GM21360 (cell line): Measurements from ENCODE around the gene ZNF212.
"Not testable (repeated sequence)": the region's sequence is repeated elsewhere in the genome, so short reads cannot be mapped to it uniquely, and the experiment has no call there.

Source experiments
- ATAC-seq: cut with Tn5 transposase; IDR thresholded peaks from one replicate; pipeline ENCODE4 v1.9.1; 2021; ENCODE audit warnings: mild to moderate bottlenecking, moderate library complexity; ENCODE audit not compliant: unreplicated experiment

Gene ZNF212

DNA sequence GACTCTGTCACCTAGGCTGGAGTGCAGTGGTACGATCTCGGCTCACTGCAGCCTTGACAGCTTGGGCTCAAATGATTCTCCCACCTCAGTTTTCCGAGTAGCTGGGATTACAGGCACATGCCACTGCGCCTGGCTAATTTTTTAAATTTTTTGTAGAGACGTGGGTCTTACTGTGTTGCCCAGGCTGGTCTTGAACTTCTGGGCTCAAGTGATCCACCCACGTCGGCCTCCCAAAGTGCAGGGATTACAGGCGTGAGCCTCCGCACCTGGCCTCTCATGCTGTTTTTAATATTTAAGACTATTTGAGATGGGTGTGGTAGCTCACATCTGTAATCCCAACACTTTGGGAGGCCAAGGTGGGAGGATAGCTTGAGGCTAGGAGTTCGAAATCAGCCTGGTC, 12.1 kb downstream of the ZNF212 start:
- ATAC-seq, result not testable (repeated sequence)

GRCh38 chr7:149252378-149252777, 12.9 kb downstream of the ZNF212 start:
- no peak for ATAC-seq

GRCh38 chr7:149253665-149254064, 14.2 kb downstream of the ZNF212 start:
- ATAC-seq, result no peak

DNA sequence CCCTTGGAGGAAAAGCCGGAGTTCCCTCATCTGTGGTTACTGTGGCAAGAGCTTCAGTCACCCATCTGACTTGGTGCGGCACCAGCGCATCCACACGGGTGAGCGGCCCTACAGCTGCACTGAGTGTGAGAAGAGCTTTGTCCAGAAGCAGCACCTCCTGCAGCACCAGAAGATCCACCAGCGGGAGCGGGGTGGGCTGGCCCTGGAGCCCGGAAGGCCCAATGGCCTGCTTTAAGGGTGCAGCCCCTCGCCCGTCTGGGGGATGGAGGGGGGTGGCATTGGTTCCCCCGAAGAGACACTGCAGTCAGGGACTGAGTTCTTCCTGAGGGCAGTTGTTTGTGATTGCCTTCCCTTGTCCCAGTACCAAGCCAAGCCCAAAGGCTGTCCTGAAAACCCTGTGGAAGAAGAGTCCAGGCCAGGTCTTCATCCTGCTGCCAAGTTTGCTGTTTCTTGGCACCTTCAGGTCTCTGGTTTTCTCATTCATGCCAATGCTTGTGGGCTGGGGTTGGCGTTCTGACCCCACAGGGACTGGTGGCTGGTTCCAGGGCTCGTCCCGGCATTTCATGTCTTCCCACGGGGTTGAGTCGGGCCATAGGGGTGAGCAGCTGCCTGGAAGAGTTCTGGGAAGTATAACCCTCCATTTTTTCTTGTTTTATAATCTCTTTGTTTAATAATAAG, 14.9 kb downstream of the ZNF212 start:
- ATAC-seq, result no peak

DNA sequence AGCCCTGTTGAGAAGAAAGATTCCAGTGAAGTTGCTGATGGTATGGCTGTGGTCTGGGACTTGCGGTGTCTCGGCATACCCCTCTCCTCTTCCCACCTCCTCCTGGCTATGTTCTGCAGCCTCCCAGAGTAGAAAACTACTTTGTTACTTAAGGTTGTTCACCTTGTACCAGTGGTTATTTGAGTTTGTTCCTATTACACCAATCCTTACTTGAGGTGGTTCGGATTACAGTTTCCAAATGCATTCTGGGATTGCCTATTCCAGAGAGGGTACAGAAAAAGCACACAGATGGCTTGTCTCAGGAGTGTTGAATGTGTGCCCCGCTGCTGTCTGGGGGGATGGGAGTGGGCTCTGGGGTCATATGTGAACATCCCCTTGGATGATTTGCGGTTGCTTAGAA, 15.7 kb downstream of the ZNF212 start:
- ATAC-seq, result no peak

DNA sequence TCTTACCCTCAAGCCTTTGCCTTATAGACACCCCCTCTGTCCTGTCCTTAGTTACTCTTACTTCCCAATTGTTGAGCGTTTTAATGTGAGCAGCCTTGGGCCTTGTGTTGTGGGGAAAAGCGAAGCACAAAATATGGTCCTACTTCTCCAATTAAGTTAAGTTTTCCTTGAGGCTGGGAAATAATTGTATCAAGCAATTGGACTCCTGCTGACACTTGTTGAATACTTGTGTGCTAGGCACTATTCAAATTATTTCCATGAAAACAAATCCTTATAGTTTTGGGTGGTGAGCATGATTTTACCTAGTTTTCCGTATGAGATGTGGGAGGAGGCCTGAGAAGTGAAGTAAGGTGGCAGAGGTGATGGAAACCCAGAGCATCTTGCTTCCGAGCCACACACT, 17.1 kb downstream of the ZNF212 start:
- ATAC-seq, result no peak

GRCh38 chr7:149257146-149257545, 17.7 kb downstream of the ZNF212 start:
- ATAC-seq, result no peak

GRCh38 chr7:149261316-149261828, 21.9 kb downstream of the ZNF212 start:
- no peak for ATAC-seq

DNA sequence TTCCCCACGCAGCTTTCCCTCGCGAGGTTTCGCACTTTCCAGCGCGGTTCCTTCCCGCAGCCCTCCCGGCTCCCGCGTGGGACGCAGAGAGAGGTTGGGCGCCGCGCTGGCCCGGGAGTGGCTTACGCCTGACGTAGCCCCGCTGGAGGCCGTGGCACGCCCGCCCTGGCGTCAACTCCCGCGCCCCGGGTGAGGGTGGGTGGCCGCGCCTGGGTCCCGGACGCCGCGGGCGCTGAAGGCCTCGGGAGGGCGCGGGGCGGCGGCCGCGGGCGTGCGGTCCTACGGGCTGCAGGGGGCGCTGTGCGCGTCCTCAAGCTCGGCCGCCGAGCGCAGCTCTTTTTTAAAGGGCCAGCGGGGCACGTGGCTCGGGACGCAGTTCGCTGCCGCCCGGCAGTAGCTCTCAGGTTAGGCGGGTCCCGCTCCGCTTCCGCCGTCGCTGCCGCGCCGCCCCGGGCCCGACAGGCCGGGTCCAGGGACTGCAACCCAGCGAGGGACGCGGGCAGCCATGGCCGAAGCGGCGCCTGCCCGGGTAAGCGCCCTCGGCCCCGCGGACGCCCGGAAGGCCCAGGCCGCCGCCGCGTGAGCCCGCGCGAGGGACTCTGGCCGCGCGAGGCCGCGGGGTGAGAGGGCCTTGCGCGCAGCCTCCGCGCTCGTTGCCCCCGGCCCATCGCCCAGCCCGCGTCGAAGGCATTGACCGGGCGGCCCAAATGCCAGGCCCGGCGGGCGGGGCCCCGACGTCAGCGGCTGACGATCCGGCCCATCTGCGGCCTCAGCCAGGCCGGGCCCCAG, 22.6 kb downstream of the ZNF212 start, which contains the start of gene ZNF783:
ZNF783 (plus strand) TSS at position 368 of the 789 bp plus-strand sequence; CDS start at position 506, 138 bp downstream.
- ATAC-seq, result peak; percentile 83

DNA sequence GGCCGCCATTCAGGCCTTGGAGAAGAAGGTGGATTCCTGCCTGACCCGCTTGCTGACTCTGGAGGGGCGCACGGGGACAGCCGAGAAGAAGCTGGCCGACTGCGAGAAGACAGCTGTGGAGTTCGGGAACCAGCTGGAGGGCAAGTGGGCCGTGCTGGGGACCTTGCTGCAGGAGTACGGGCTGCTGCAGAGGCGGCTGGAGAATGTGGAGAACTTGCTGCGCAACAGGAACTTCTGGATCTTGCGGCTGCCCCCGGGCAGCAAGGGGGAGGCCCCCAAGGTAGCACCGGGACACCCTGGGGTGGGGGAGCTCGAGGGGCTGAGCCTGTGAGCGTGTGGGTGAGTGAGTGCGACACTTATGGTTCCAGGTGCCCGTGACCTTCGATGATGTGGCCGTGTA, 27.0 kb downstream of the ZNF212 start:
- ATAC-seq, result no peak

- ATAC-seq, result no peak
Measured at GRCh38 chr7:149267733-149268132, 28.3 kb downstream of the ZNF212 start.

GRCh38 chr7:149274424-149274823, 35.0 kb downstream of the ZNF212 start:
- ATAC-seq, result not testable (repeated sequence)

GRCh38 chr7:149277871-149278270, 38.4 kb downstream of the ZNF212 start:
- no peak for ATAC-seq

GRCh38 chr7:149278396-149278795, 38.9 kb downstream of the ZNF212 start:
- ATAC-seq, result no peak

DNA sequence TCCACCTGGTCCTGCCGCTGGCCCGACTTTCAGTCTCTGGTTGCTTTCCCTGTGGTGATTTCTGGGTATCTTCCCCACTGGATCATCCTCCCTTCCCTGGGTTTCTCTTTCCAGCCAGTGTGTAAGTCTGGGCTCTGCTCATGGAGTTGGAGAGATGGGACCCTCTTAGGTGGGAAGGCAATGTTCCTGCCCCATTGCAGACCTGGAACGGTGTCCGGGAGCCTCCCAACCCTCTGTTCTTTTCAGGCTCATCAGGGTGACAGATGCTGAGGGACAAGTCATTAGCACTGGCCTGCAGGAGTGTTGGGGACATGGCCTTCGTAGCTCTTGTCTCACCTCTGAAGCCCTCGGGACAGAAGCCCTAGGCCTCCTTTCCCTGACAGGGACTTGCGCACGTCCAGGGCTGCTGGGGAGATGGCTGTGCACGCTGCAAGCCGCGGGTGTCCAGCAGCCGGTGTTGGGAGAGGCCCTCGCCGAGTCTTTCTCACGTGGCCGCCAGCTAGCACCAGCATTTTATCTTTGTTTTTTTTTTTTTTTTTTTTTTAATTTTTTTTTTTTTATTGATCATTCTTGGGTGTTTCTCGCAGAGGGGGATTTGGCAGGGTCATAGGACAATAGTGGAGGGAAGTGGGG, 39.8 kb downstream of the ZNF212 start:
- no peak for ATAC-seq

DNA sequence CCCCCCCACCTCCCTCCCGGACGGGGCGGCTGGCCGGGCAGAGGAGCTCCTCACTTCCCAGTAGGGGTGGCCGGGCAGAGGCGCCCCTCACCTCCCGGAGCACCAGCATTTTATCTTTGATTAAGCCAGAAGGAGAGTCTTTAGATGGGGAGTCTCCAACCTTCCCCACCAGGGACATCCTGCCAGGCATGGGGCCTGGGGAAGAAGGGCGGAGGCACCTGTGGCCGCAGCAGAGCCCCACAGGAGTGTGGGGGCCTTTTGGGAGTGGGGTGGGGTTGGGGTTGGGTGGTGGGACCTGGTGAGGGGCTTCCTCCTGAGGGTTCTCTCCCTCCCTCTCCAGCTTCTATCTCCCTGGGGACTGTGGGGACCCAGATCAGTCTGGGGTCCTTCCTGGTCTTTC, 40.7 kb downstream of the ZNF212 start:
- ATAC-seq, result no peak

DNA sequence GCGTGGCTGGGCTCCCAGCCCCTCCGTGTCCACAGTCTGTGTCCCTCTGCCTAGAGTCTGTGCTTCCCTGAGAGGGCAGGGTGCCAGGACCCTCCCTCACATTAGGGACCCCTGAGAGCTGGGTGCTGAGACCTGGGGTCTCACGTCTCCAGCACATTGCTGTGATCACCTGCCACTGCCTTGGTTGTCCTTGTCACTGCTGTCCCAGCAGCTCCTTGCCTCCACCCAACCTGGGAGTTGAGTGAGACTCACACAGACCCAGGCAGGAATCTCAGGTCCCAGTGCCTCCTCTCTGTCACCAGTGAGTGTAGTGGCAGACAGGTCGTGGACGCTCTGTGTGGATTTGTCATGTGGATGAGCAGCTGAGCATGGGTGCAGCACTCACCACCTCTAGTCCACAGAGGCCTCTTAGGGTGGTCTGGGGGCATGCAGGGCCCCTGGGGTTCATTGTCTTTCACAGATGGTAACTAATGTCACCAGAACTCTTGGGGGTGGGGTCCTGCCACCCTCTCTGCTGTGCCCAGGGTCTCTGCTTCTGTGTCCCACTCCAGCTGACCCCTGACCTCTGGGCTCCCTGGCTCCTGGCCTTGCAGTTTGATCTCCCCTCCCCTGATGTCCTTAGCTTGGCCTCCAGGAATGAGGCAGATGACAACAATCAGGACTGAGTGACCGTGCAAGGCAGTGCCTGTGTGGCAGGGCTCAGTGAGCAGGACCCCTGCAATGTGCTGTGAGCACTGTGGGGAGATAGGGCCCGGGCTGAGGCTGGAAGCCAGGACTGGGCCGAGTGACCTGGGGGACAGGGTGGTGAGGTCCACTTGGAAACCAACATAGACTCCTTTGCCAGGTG, 41.4 kb downstream of the ZNF212 start:
- no peak for ATAC-seq

- no peak for ATAC-seq
Measured at GRCh38 chr7:149281508-149282330, 42.3 kb downstream of the ZNF212 start.

- ATAC-seq, result no peak
Measured at GRCh38 chr7:149282331-149282655, 42.8 kb downstream of the ZNF212 start.

DNA sequence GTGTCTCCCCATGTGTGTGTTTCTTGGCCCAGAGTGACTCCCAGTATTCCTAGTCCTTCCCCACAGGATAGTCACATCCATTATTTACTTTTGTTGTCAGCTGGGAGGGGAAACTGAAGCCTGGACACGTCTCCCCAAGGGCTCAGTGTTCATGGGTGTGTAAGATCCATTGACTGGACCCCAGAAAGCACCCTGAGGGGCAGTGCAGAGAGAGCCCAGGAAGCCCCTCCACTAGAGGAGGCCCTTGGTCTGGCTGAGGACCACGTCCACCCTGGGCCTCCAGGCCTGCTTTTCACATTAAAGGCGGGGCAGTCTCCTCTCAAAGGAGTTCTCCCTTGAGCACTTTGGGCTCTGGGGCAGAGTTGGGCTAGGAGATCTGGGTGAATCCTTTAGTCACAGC, 43.9 kb downstream of the ZNF212 start:
- no peak for ATAC-seq
